HepG2 (cell line): ENCODE results near the gene CYB5B. TPM values are rescaled to one million over a fixed set of nuclear protein-coding genes. Genes with fewer than 3 reads are reported as not detected.

Experiments
- EP300 ChIP-seq, 3 experiments: sonication (generic) in 1 of 3; formaldehyde crosslinking in 1 of 3; IDR thresholded peaks; 2 replicates each; pipeline versions ENCODE4 v1.5.1 to v1.6.1; 2011 to 2020; ENCODE audit warnings: low read depth in 2 of 3, low read length in 2 of 3, borderline replicate concordance in 1 of 3, improper control_type of control experiment in 1 of 3, mild to moderate bottlenecking in 1 of 3, missing genetic modification reagents in 1 of 3, moderate library complexity in 1 of 3
- ETV5 ChIP-seq: IDR thresholded peaks from 2 replicates; pipeline ENCODE4 v1.6.1; 2018; ENCODE audit warnings: missing biosample characterization, missing genetic modification reagents, inconsistent platforms, borderline replicate concordance
- FOXK2 ChIP-seq: fragments of 450-650 bp; IDR thresholded peaks from 2 replicates; pipeline ENCODE4 v1.6.1; 2016
- HIVEP1 ChIP-seq: sonication (generic); formaldehyde crosslinking; IDR thresholded peaks from 2 replicates; pipeline ENCODE4 v1.4.0; 2020; ENCODE audit warnings: mild to moderate bottlenecking, missing genetic modification reagents
- HMG20A ChIP-seq: IDR thresholded peaks from 2 replicates; pipeline ENCODE4 v1.6.1; 2016; ENCODE audit warnings: borderline replicate concordance
- HOXA3 ChIP-seq: sonication (generic); formaldehyde crosslinking; IDR thresholded peaks from 2 replicates; pipeline ENCODE4 v1.5.0; 2020; ENCODE audit warnings: missing genetic modification reagents
- HOXA9 ChIP-seq: sonication (generic); formaldehyde crosslinking; IDR thresholded peaks from 2 replicates; pipeline ENCODE4 v1.8.1; 2022; ENCODE audit warnings: missing genetic modification reagents, mild to moderate bottlenecking, moderate library complexity, borderline replicate concordance
- IRF1 ChIP-seq: sonication (generic); formaldehyde crosslinking; IDR thresholded peaks from 2 replicates; pipeline ENCODE4 v1.4.0; 2020; ENCODE audit warnings: low read depth, mild to moderate bottlenecking, missing genetic modification reagents
- IRF2 ChIP-seq: IDR thresholded peaks from 2 replicates; pipeline ENCODE4 v1.6.1; 2018; ENCODE audit warnings: missing genetic modification reagents, missing compliant biosample characterization
- KAT8 ChIP-seq: IDR thresholded peaks from 2 replicates; pipeline ENCODE4 v1.6.1; 2016; ENCODE audit warnings: missing genetic modification reagents, missing compliant biosample characterization
- RARA ChIP-seq: IDR thresholded peaks from 2 replicates; pipeline ENCODE4 v1.6.1; 2016; ENCODE audit warnings: missing genetic modification reagents, missing compliant biosample characterization
- RBM22 ChIP-seq: fragments of 200-400 bp; formaldehyde crosslinking; optimal IDR thresholded peaks from 2 replicates; pipeline ENCODE3; 2017; ENCODE audit warnings: mild to moderate bottlenecking, low read length, moderate library complexity
- RCOR2 ChIP-seq: IDR thresholded peaks from 2 replicates; pipeline ENCODE4 v1.6.1; 2016; ENCODE audit warnings: missing biosample characterization, missing genetic modification reagents
- SIN3A ChIP-seq: IDR thresholded peaks from 2 replicates; pipeline ENCODE4 v1.6.1; 2011; ENCODE audit warnings: low read depth, mild to moderate bottlenecking, control low read depth, low read length, borderline replicate concordance
- SMARCC2 ChIP-seq: fragments of 450-650 bp; IDR thresholded peaks from 2 replicates; pipeline ENCODE4 v1.6.1; 2017; ENCODE audit warnings: antibody characterized with exemption, mild to moderate bottlenecking
- SOX6 ChIP-seq, 2 experiments: fragments of 450-650 bp in 1 of 2; sonication (generic) in 1 of 2; formaldehyde crosslinking in 1 of 2; IDR thresholded peaks; 2 replicates each; pipeline versions ENCODE4 v1.4.0 to v1.6.1; 2017 to 2020; ENCODE audit warnings: antibody characterized with exemption in 1 of 2, mild to moderate bottlenecking in 1 of 2, missing genetic modification reagents in 1 of 2
- ZBTB33 ChIP-seq: sonication (generic); formaldehyde crosslinking; IDR thresholded peaks from 2 replicates; pipeline ENCODE4 v1.4.0; 2020; ENCODE audit warnings: missing genetic modification reagents
- ZNF362 ChIP-seq: sonication (generic); formaldehyde crosslinking; IDR thresholded peaks from 2 replicates; pipeline ENCODE4 v1.4.0; 2020; ENCODE audit warnings: missing genetic modification reagents, mild to moderate bottlenecking, borderline replicate concordance
- ZNF629 ChIP-seq: sonication (generic); formaldehyde crosslinking; conservative IDR thresholded peaks from 2 replicates; pipeline ENCODE4 v1.5.0; 2020; ENCODE audit warnings: missing genetic modification reagents
- ZNF740 ChIP-seq: sonication (generic); formaldehyde crosslinking; IDR thresholded peaks from 2 replicates; pipeline ENCODE4 v1.4.0; 2020; ENCODE audit warnings: missing genetic modification reagents
- polyA plus RNA-seq, 8 experiments: library from polyadenylated mRNA; depleted of rRNA in 3 of 8; stranded (reverse) in 7 of 8; unstranded in 1 of 8; fragments of >200 nt; fragmentation: Illumina TruSeq in 4 of 8; extraction: Trizol in 4 of 8; gene quantifications; 2 replicates each; pipeline versions ENCODE4 v1.2.1 to v1.2.3, GENCODE V29; 2011 to 2016; ENCODE audit warnings: low read depth in 4 of 8, missing spikeins in 1 of 8, mixed read lengths in 1 of 8; ENCODE audit not compliant: insufficient read depth in 1 of 8
- total RNA-seq, 5 experiments: library from RNA; depleted of rRNA; stranded (reverse); fragments of >200 nt; fragmentation: Illumina TruSeq; extraction: Trizol; gene quantifications; 2 replicates each; pipeline ENCODE4 v1.2.3, GENCODE V29; 2016; ENCODE audit warnings: low read depth in 1 of 5

CYB5B gene
- total and polyA plus RNA-seq, 2 of the 13 experiments (the other 11 are each of a cell fraction or from before 2014, with no cell fraction given): 234 to 432 TPM

GRCh38 chr16:69435977-69436820 lies 11.8 kb downstream of the CYB5B start (continued):
- TF ChIP-seq IRF1 (CRISPR knock-in tag) (no peak), IRF2 (CRISPR knock-in tag) (peak; percentile 63), ZNF629 (CRISPR knock-in tag) (peak; percentile 48), HOXA3 (CRISPR knock-in tag) (peak; percentile 68; the same call in 1 of the 2 replicates), HOXA9 (CRISPR knock-in tag) (no peak), RCOR2 (CRISPR knock-in tag) (peak; percentile 47; the same call in 1 of the 2 replicates), ZNF362 (peak; percentile 31; the same call in 1 of the 2 replicates), EP300 (IDR thresholded peaks at IDR 0.05; ENCODE audit: low read depth in 2 of 2, low read length in 2 of 2) (peak in 1 of 2 experiments; percentile 64; a peak in 1 of 4 replicates), EP300 (CRISPR knock-in tag; IDR thresholded peaks at IDR 0.05; ENCODE audit: borderline replicate concordance) (peak; percentile 63; the same call in 1 of the 2 replicates), KAT8 (CRISPR knock-in tag) (peak; percentile 61; the same call in 1 of the 2 replicates), ZNF740 (CRISPR knock-in tag) (0 out of 2 replicates have a peak, but pooled peaks have one; percentile 63), SIN3A (peak; percentile 47; the same call in 1 of the 2 replicates), ETV5 (CRISPR knock-in tag) (peak; percentile 24; the same call in 1 of the 2 replicates), SOX6 (IDR thresholded peaks at IDR 0.05) (no peak), SOX6 (CRISPR knock-in tag; IDR thresholded peaks at IDR 0.05) (peak; percentile 83), HIVEP1 (CRISPR knock-in tag) (0 out of 2 replicates have a peak, but pooled peaks have one; percentile 33), FOXK2 (no peak), HMG20A (CRISPR knock-in tag) (peak; percentile 46; the same call in 1 of the 2 replicates), ZBTB33 (peak; percentile 50), RBM22 (peak; percentile 87), RARA (peak; percentile 58; the same call in 1 of the 2 replicates), SMARCC2 (no peak)
